GM18858 (cell line): ENCODE data around the gene CCDC106.

Source experiments
- ATAC-seq: cut with Tn5 transposase; IDR thresholded peaks from one replicate; pipeline ENCODE4 v1.9.1; 2021; ENCODE audit not compliant: unreplicated experiment

Gene CCDC106

DNA sequence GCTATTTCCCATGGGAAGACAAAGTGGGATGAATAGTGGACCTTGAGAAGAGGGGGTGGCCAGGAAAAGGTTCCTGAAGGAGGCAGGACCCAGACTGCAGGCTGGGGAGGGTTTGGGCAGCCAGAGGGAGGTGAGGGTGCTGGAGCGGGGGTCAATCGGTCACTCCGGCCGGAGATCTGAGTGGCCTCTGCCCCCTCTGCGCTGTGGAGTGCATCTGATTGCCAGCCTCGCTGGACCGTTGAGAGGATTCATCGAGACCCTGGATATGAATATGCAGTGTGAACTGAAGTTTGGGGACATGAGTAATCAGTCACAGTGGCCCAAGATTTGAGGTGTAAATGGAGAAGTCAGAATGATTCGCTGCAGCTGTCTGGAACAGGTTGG lies 12.7 kb upstream of the CCDC106 start:
- ATAC-seq: no peak

DNA sequence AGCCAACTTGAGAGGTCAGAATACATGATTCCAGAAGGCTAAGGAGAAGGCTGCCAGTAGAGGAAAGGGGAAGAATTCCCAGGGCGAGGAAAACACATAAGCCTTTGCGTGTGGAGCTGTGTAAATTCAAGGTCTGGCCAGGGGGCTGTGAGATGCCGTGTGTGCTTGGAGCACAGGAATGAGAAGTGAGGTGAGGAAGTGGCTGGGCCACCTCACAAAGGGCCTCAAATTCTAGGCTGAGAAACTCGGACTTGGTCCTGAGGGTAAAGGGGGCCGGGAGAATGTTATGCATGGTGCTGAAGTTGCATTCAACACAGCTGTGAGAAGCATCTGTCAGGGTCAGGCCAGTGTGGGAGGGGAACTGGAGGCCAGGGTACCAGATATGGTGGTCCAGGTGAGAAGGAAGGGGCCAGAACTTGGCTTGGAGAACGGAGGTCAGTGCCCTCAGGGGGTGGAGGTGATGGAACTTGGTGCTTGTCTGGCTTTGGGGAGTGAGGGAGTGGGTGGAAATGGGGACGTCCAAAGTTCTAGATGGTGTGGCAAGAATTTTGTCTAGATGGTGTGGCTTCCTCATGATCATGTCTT lies 12.1 kb upstream of the CCDC106 start:
- no peak for ATAC-seq

DNA sequence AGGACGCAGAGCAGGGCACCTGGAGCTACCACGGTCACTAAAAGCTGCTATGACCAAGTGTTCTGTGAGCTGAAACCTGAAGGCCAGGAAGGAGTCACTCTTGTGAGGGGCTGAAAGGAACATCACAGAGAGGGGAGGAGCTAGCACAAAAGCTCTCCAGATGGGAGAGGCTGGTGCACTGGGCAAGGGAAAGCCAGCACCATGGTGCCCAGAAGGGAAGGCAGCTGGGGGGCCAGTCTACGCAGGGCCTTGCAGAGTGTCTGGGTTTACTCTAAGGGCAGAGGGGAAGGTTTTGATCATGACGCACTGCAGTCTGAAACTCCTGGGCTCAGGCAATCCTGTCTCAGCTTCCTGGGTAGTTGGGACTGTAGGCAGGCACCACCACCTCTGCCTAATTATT lies 11.3 kb upstream of the CCDC106 start:
- no peak for ATAC-seq

DNA sequence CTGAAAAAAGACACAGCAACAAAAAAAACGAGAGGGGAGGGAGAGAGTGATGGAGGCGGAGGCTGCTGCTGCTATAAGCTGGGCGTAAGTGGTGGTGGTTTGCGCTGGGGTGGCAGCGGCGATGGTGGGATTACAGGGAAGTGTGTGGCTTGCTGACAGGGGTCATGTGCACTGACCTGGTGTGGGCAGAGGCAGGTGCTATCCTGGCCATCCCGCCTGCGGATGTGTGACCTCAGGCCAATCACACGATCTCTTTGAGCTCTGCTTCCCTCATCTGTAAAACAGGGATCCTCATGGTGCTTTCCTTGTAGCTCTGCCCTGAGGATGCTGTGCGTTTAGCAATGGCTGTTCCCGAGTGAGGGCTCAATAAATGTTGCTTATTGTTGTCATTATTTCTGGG lies 10.5 kb upstream of the CCDC106 start:
- no peak for ATAC-seq

DNA sequence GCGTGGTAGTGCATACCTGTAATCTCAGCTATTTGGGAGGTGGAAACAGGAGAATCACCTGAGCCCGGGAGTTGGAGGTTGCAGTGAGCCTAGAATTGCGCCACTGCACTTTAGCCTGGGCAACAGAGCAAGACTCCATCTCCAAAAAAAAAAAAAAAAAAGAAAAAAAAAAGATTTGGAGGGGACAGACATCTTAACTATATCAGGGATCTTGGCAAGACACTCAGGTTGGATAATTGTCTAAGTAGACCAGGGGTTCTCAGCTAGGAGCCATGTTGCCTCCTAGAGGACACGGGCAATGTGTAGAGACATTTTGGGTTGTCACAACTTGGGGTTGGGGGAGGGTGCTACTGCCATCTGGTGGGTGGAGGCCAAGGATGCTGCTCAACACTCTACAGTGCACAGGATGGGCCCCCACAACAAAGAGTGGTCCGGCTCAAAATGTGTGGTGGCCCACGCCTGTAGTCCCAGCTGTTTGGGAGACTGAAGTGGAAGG lies 9.1 kb upstream of the CCDC106 start:
- ATAC-seq: no peak

DNA sequence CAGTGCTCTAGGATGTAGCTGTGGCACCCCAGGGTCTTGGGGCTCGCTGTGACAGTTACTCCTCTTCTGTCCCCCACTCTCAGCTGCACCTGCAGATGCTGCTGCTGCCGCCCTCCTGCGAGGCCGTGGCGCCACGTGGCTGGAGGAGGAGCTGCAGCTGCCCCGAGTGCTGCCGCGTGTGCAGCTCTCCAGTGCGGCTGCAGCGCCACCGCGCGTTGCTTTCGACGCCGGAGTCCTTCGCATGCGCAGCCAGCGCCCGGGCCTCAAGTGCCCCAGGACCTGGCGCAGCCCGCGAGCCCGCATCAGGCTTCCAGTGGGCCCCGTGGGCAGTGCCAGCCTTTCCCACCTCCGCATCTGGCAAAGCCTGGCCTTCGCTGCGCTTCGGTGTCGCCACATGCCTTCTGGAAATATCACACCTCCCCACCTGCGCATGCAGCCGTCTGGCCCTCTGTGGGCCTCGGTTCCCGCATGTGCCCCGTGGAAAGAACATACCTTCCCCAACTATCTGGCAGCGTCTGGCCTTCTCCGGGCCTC lies 7.9 kb upstream of the CCDC106 start:
- no peak for ATAC-seq

DNA sequence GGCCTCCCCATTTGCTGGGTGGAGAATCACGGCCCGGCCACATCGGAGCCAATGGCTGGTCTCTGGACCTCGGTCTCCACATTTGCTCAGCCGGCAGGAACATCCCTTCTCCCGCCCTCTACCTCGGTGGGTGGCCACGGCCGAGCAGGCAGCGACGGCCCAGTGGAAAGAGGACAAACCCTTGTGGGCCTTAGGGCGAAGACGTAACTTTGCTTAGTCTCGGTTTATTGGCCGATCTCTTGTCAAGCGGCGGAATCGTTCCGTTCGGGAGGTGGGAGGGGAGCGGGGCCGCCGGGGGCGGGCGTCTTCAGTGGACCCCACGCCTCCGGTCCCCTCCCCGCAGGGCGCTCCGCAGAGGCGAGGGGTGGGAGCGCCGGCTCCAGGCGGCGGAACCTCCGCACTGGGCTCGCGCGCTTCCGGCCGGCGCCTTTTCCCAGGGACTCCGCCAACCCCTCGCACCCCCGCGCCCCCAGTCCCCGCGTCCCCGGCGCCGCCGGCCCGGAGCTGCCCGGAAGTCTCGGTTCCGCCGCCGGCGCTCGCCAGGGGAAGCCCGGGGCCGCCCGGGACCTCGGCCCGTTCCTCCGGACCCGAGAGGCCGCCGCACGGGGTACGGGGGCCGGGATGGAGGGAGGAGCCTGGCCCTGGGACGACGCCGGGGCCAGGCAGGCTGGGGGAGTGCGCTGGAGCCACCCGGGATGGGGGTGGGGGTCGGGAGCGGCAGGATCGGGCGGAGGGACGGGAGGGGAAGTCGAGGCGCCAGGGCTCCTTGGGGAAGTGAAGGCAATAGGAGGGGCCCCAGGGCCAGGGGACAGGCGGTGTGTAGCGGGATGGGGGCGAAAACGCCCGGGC lies 7.2 kb upstream of the CCDC106 start, which contains the start of gene ZNF580:
TSS of gene ZNF580 (plus strand) at position 426 of the 849 bp plus-strand sequence. CDS start 1,507 bp downstream, outside the sequence.
- ATAC-seq: no peak

DNA sequence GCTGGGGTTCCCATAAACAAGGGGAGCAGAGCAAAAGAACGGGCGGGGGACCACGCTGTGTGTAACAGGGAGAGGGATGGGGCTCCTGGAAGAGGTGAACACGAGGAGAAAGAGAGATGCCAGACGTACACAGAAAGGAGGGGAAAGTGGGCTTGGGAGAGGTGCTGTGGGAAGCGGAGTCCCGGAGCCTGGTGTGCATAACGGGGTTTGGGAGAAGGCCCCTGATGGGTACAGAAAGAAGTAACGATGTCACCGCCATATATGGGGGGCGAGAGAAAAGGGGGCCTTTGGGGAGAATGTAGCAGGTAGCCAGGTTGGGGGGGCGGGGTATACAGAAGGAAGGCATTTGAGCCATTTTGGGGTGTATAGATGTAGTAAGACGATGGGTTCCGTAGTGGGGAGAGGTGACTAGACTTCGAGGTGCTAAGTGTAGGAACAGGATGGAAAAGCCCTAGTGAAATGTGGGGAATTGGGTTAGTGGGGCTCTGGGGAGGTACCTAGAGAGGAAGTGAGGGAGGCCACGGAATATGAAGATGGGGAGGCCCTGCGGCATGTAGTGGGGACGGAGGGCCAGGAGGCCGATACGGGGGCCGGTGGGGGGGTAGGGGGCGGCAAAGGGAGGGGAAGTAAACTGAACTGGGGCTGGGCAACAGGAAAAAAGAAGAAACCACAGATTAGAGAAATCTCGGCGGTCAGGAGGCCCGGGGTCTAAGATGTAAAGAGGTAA lies 6.4 kb upstream of the CCDC106 start:
- no peak for ATAC-seq

DNA sequence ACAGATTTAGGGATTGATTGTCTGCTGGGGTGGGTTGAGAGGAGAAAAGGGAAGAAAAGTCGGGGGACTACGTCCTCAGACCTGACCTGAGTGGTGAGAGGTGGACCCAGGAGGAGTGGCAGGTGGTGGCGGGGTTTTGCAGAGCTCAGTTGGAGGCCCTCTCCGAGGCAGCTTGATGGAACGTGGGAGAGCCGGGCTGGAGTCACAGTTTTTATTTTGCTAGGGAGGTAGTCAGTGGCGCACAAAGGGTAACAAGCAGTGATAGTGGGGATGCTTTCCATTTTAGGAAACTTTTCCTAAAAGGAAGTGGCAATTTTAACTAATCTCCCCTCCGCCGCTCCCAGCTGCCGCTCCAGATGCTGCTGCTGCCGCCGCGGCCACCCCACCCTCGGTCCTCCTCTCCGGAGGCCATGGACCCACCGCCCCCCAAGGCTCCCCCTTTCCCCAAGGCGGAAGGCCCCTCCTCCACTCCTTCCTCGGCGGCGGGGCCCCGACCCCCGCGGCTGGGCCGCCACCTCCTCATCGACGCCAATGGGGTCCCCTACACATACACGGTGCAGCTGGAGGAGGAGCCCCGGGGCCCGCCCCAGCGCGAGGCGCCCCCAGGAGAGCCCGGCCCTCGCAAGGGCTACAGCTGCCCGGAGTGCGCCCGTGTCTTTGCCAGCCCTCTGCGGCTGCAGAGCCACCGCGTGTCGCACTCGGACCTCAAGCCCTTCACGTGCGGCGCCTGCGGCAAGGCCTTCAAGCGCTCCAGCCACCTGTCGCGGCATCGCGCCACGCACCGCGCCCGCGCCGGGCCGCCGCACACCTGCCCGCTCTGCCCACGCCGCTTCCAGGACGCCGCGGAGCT lies 5.6 kb upstream of the CCDC106 start:
- ATAC-seq: no peak

DNA sequence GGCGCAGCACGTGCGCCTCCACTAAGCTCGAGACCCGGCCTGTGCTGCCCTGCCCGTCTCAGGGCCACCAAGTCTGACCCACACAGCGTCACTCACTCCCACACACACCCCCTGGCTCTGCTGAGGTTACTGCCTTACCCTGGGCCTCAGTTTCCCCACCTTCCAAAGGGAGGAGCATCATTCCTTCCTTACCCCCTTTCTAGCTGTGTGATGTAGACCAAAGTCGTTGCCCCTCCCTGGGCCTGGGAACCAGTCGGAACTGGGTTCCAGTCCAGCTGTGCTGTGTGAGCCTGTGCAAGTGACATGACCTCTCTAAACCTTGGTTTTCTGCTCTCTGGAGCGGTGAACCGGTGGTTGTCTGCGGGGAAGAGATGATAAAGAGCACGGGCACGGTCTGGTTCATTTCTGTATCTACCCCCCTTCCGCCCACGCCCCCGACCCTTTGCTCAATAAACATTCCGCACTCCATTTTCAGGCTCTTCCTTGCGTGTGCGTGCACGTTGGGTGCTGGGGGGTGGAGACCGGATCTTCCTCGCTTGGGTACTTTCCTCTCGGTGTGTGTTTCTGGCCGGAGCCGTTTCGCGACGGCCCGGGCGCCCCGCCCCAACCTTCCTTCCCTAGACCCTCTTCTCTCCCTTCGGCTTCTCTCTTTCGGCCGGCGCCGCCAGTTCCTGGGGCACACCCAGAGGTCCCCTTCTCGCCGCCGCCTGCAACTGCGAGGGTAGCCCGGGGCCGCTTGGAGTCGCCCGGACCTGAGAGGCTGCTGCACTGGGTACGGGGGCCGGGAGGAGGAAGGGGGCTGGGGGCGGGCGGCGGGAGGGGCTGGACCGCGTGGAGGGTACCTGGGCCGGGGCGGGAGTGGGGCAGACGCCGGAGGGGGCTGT lies 4.8 kb upstream of the CCDC106 start, which contains the start of gene ZNF581:
TSS of gene ZNF581 (plus strand) at position 647 of the 884 bp plus-strand sequence. CDS start 923 bp downstream, outside the sequence.
- ATAC-seq: no peak

DNA sequence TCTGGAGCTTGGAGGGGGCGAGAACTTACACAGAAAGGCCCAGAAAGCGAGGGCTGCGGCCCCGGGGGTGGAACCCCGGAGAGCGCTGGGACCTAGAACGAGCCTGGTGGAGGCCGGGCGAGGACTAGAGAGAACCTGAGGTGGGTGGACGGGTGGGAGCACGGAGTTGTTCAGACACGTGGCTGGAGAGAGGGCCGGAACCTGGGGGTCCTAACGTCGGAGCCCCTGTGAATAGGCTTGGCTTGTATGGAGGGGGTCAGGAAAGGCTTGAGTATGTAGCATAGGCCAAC lies 4.2 kb upstream of the CCDC106 start:
- ATAC-seq: no peak

DNA sequence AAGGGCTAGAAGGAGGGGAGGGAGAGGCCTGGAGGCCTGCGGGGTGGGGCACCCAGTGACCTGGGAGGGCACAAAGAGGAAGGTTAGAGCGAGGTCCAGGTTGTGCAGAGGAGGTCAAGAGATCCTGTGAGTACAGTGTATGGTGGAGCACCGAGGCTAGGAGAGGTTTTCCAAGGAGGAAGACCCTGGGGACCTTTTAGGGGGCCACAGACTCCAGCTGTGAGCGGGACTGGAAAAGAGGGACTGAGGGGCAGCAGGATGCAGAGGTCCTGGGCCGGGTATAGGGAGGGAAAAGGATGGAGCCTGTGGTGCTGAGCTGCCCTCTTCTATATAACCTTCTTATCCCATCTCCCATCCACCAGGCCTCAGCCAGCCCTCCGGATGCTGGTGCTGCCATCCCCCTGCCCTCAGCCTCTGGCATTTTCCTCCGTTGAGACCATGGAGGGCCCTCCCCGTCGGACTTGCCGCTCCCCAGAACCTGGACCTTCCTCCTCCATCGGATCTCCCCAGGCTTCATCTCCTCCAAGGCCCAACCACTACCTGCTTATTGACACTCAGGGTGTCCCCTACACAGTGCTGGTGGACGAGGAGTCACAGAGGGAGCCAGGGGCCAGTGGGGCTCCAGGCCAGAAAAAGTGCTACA lies 3.7 kb upstream of the CCDC106 start:
- no peak for ATAC-seq

DNA sequence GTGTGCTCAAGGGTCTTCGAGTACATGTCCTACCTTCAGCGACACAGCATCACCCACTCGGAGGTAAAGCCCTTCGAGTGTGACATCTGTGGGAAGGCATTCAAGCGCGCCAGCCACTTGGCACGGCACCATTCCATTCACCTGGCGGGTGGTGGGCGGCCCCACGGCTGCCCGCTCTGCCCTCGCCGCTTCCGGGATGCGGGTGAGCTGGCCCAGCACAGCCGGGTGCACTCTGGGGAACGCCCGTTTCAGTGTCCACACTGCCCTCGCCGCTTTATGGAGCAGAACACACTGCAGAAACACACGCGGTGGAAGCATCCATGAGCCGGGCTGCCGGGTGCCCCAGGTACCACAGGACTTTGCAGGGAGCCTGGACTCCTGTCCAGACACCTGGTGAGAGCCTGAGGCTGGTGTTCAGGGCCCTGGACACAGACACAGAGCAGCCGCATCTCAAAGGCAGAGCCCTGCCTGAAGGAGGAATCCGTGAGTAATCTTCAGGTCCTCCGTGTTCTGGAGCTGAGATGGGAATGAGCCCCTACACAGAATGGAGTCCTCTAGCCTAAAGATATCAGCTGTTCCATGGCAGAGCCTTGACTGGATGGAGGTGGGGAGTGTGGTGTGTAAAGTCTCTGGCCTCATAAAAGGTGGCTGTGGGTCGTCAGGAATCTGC lies 3.0 kb upstream of the CCDC106 start:
- no peak for ATAC-seq

DNA sequence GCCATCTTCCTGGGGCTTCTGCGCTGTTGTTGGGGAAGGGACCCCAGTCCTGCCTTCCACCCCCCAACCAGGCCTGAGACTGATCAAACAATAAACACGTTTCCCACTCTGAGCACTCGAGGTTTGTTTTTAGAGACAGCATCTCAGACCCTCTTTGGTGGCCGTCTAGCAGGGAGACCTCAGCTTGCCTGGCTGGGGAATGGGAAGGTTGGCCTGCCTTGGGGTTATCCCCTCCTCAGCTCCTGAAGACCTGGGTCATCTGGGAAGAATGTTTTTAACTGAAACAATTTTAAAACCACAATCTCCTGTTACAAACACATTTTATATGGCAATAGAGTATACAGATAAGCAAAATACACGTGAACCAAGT lies 2.5 kb upstream of the CCDC106 start:
- no peak for ATAC-seq

DNA sequence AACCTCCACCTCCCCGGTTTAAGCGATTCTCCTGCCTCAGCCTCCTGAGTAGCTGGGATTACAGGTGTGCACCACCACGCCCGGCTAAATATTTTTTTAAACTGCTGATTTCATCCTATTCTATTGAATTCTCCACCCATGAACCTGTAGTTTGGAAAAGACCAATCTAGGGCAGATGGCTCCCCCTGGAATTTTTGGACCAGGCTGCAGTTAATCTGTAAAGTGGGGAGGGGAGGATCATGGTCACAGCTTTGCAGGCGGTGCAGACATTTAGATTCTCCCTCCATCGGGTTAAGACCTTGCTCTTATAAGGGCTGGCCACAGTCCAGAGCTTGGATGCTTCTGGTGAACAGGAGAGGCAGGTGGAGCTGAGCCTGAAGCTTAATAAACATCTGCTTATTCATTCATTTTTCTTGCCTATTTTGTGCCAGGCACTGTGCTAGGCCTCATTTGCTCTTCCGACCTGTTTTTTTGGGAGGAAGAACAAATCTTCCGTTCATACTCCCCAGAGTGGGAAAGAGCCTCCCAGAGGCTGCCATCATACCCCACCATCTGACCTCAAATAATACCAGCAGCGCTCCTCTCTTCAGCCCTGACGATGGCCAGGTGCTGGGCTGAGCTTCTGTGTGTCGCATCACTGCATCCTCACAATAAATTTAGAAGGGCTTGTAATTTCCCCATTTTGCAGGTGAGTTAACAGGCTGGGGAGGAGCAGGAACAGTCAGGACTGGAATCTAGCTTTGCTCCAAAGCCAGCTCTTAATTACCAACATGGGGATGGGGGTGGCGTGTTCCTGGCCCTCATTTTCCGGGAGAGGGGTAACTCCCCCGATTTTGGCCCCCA lies 902 bp upstream of the CCDC106 start:
- ATAC-seq: no peak

DNA sequence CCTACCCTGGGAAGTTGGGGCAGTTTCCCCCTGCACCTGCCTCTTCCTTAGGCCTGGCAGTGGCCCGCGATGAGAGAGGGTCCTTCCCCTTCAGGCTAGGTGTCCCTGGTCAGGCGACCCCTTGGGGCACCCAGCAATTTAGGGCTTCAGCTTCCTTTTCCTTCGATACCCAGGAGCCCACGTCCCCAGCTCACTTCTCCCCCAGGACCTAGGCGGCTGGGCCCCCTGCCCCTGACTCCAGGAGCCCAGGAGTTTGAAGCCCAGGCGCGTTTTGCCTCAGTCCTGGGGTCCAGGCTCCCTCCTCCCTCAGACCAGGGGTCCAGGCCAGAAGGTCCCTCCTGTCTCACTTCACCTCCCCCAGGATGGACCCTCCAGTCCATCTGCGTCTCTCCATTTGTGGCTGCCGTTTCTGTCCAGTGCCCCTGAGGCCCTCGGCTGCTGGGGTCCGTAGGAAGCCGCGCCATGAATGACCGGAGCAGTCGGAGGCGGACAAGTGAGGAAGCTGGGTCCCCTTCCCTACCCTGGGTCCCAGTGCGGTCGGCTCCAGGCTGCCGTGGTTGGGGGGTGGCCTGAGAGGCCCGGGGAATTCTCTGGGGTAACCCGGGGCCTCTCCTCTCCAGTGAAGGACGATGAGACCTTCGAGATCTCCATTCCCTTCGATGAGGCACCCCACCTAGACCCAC lies 714 bp downstream of the CCDC106 start:
- no peak for ATAC-seq
